Prostate gland (tissue), 2 donors: ENCODE data around the gene ARID4B. TPM values are rescaled to one million over a fixed set of nuclear protein-coding genes. Genes with fewer than 3 reads are reported as not detected.

Source experiments
- DNase-seq: peaks from one replicate; pipeline ENCODE4 v3.0.0-alpha.2; 2019; ENCODE audit warnings: low spot score
- H3K27ac ChIP-seq, 2 donors: fragments of 200-600 bp; sonication (generic); 2 replicates each; pipeline ENCODE4 v1.5.1; 2017 to 2019
- H3K27me3 ChIP-seq: fragments of 200-600 bp; sonication (generic); replicated peaks from 2 replicates; pipeline ENCODE4 v1.5.1; 2019; ENCODE audit not compliant: insufficient read depth
- H3K36me3 ChIP-seq, 2 donors: fragments of 200-600 bp; sonication (generic); 1 replicate in 1 of 2; 2 replicates in 1 of 2; pipeline versions ENCODE4 v1.5.1 to v1.8.1; 2017 to 2019
- H3K4me1 ChIP-seq: fragments of 200-600 bp; sonication (generic); replicated peaks from 2 replicates; pipeline ENCODE4 v1.5.1; 2019
- H3K4me3 ChIP-seq, 2 donors: fragments of 200-600 bp; sonication (generic); 2 replicates each; pipeline ENCODE4 v1.5.1; 2017 to 2019
- H3K9me3 ChIP-seq: fragments of 200-600 bp; sonication (generic); 2 replicates; pipeline ENCODE4 v1.5.1; 2017
- POLR2A ChIP-seq: fragments of 450-650 bp; IDR thresholded peaks from one replicate; pipeline ENCODE4 v1.6.1; 2016; ENCODE audit warnings: antibody characterized with exemption, mild to moderate bottlenecking
- POLR2AphosphoS5 ChIP-seq: sonication (generic); formaldehyde crosslinking; IDR thresholded peaks from one replicate; pipeline ENCODE4 v1.6.1; 2017; ENCODE audit warnings: antibody characterized with exemption
- WGBS: methylation state at CpG from one replicate; pipeline ENCODE4 v1.1.5; 2018; 5-methylcytosine and 5-hydroxymethylcytosine counted together
- intact Hi-C: fragments of 100-400 bp; cut with DNase I; formaldehyde crosslinking; loops from one replicate; pipeline ENCODE4 v1.14.2; 2022
- total RNA-seq, 2 donors: library from RNA; depleted of rRNA; stranded (reverse); fragments of >200 nt; gene quantifications; one replicate each; pipeline ENCODE4 v1.1.0, GENCODE V29; 2016
- TF ChIP-seq, protein P1 (sequence below), 4 experiments: fragments of 200-600 bp in 2 of 4; fragments of 450-650 bp in 2 of 4; sonication (generic) in 2 of 4; IDR thresholded peaks; 1 replicate in 3 of 4; 2 replicates in 1 of 4; pipeline ENCODE4 v1.5.1; 2016 to 2019; ENCODE audit warnings: antibody characterized with exemption in 4 of 4, mild to moderate bottlenecking in 2 of 4, moderate library complexity in 2 of 4

Gene ARID4B
- total RNA-seq, 2 donors from 2014 or later: 28.6 to 46.4 TPM

DNA sequence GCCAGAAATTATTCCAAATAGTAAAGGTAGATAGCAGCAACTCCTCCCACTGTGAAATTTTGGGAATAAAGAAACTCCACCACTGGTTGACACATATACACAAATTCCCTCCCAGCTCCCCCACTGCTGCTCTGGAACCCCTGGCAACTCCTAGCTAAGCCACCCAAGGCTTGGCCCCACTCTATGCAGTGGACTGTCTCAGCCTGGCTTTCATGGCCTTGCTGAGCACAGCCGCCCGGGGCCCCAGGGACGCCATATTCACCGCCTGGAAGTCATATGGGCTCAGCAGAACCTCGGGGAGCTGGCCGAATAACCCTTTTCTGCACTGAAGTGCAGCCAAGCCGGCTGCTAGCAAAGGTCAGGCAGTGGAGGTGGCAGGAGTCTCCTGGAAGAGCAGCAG is 151.5 kb downstream of the ARID4B start:
- intact Hi-C loops: no loop called here
- WGBS: 90% methylated on average over 7 of the region's 7 CpGs
- no peaks in the 10 kb centered on the region for H3K4me1 ChIP-seq
- no peak overlapping the region for H3K27ac ChIP-seq
- no peak for DNase-seq
- H3K27me3 ChIP-seq: no peaks in the 10 kb centered on the region
- no peaks in the 10 kb centered on the region for H3K9me3 ChIP-seq
- H3K36me3 ChIP-seq: peaks cover 0 to 6% of the 10 kb centered on the region in 2 donors
- TF ChIP-seq, protein P1, sequence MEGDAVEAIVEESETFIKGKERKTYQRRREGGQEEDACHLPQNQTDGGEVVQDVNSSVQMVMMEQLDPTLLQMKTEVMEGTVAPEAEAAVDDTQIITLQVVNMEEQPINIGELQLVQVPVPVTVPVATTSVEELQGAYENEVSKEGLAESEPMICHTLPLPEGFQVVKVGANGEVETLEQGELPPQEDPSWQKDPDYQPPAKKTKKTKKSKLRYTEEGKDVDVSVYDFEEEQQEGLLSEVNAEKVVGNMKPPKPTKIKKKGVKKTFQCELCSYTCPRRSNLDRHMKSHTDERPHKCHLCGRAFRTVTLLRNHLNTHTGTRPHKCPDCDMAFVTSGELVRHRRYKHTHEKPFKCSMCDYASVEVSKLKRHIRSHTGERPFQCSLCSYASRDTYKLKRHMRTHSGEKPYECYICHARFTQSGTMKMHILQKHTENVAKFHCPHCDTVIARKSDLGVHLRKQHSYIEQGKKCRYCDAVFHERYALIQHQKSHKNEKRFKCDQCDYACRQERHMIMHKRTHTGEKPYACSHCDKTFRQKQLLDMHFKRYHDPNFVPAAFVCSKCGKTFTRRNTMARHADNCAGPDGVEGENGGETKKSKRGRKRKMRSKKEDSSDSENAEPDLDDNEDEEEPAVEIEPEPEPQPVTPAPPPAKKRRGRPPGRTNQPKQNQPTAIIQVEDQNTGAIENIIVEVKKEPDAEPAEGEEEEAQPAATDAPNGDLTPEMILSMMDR (IDR thresholded peaks at IDR 0.05): no peak
- TF ChIP-seq POLR2AphosphoS5 (no peak), POLR2A (no peak)
- no peak overlapping the region for H3K4me3 ChIP-seq

DNA sequence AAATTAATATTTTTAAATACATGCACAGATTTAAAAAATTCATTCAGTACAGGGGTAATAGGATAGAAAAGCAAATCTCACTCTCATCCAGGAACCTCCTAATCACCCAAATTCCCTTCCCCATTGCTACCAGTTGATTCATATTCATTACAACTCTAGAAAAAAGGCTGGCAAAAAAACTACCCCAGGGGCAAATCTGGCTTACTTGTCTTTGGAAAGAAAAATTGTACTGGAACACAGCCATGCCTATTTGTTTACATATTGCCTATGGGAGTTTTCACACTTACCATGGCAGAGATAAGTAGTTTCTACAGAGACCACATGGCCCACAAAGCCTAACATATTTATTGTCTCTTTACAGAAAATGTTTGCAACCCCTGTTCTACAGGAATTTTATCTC is 158.0 kb downstream of the ARID4B start:
- Histone ChIP-seq H3K36me3 (peaks cover 0 to 2% of the 10 kb centered on the region in 2 donors), H3K27me3 (no peaks in the 10 kb centered on the region), H3K4me1 (no peaks in the 10 kb centered on the region), H3K4me3 (no peak overlapping the region), H3K27ac (no peak overlapping the region), H3K9me3 (no peaks in the 10 kb centered on the region)
- no peak for DNase-seq
- TF ChIP-seq, protein P1 (IDR thresholded peaks at IDR 0.05): no peak
- TF ChIP-seq POLR2A: no peak
- TF ChIP-seq POLR2AphosphoS5: no peak
- intact Hi-C loops: no loop called here

DNA sequence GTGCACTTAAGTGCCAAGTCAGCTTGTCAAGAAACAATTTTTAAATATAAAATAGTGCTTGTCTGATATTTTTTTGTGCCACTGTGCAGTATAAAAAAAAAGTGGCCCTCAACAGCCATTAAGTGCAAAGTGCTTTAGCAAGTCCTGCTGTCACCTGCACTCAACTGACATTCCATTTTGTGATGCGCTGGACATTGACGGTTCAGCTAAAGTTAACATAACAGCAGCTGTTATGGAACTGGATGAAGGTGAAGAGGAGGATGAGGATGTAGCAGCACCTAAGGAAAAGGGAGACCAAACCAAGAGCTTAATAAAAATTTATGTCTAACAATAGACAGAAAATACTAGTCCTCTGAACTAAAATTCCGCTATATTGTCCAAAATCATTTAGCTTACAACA is 159.6 kb downstream of the ARID4B start:
- Histone ChIP-seq H3K36me3 (no peaks in the 10 kb centered on the region), H3K27ac (no peak overlapping the region), H3K27me3 (no peaks in the 10 kb centered on the region), H3K9me3 (no peaks in the 10 kb centered on the region), H3K4me3 (no peak overlapping the region), H3K4me1 (no peaks in the 10 kb centered on the region)
- no peak for DNase-seq
- no peak for TF ChIP-seq POLR2A
- no peak for TF ChIP-seq POLR2AphosphoS5
- TF ChIP-seq, protein P1 (IDR thresholded peaks at IDR 0.05): no peak
- 97% methylated on average over 3 of the region's 3 CpGs for WGBS
- intact Hi-C loops: no loop called here

DNA sequence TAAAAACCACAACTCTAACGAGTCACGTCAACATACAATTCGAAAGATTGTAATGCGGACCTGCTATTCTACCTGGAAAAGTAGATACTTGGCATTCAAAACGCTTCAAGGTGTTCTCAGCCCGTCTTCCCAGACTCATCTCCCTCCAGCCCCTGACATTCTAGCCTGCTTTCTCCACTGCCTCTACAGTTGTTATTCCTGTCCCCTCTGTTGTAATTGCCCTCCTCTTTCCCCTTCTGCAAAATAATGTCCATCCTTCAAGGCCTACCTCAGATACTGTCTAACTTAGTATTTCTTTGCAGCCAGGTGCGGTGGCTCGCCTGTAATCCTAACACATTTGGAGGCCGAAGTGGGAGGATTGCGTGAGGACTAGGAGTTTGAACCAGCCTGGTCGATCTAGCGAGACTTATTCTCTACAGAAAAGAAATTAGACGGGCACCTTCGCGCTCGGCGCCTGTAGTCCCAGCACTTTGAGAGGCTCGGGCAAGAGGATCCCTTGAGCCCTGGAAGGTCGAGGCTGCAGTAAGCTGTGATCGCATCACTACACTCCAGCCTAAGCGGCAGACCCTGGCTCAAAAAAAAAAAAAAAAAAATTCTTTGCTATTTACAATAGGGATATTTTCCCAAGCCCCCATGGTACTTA is 166.2 kb downstream of the ARID4B start:
- no peak for TF ChIP-seq POLR2AphosphoS5
- TF ChIP-seq POLR2A: no peak
- TF ChIP-seq, protein P1 (IDR thresholded peaks at IDR 0.05): no peak
- Histone ChIP-seq H3K27ac (peak overlapping the region; percentile 85 to 90), H3K9me3 (no peaks in the 10 kb centered on the region), H3K36me3 (no peaks in the 10 kb centered on the region), H3K4me3 (peak overlapping the region; percentile 56 to 66), H3K27me3 (no peaks in the 10 kb centered on the region), H3K4me1 (no peaks in the 10 kb centered on the region)
- intact Hi-C loops: loop anchor here (2.0 kb wide), 1 partner anchor 33 kb away; the partner anchor contains the start of gene TOMM20
- no peak for DNase-seq
- 59% methylated on average over 21 of the region's 21 CpGs for WGBS

DNA sequence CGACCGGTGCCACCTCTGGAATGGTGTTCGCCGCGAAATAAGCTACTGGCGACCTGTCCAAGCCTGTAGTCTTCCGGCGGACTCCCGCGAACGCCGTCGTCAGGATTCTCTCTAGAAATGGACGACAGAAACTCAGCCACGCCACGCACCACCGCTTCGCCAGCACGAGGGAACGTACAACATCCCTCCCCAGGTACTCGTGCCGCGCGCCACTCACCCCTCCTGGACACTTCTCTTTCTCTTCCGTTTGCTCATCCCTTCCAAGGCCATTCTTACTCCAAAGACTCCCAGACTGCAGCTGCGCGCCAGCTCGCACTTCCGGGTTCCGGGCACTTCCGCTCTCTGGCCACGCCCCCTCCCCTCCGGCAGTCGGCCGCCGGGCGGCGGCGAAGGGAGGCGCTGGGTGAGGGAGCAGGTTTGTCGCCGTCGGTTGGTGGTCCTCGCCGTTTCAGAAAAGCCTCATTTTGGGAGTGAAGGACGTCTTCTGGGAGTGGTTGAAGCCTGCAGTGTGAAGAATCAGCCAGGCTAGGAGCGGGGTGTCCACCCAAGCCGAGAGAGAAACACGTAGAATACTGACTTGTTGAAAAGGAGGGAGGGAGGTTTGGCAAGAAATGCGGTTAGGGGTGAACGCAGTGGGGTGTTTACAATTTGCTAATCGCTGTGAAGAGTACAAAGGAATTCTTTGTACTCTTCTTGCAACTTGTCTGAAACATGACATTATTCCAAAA is 166.9 kb downstream of the ARID4B start, which contains the start of gene RBM34:
Gene RBM34, minus strand, starts transcription at position 294 of the 728 bp plus-strand sequence. Its CDS starts 24 bp downstream, at position 270.
- H3K27ac ChIP-seq: peak within 1 kb of the TSS; percentile 85 to 90
- no peaks in the 10 kb centered on the region for H3K27me3 ChIP-seq
- TF ChIP-seq, protein P1 (IDR thresholded peaks at IDR 0.05): peak in 2 of 4 experiments; percentile 48 to 75
- TF ChIP-seq POLR2AphosphoS5 (peak; percentile 97), POLR2A (peak; percentile 96)
- no peaks in the 10 kb centered on the region for H3K4me1 ChIP-seq
- peak within 1 kb of the TSS; percentile 56 to 66 for H3K4me3 ChIP-seq
- intact Hi-C loops: no loop called here
- H3K36me3 ChIP-seq: no peaks in the 10 kb centered on the region
- no peaks in the 10 kb centered on the region for H3K9me3 ChIP-seq
- WGBS: 1% methylated on average over 45 of the region's 52 CpGs
- DNase-seq: peak; percentile 91
